ENCODE data around the gene TM2D1.
"Not testable (repeated sequence)": the region's sequence is repeated elsewhere in the genome, so short reads cannot be mapped to it uniquely, and the experiment has no call there.

TM2D1 gene

DNA sequence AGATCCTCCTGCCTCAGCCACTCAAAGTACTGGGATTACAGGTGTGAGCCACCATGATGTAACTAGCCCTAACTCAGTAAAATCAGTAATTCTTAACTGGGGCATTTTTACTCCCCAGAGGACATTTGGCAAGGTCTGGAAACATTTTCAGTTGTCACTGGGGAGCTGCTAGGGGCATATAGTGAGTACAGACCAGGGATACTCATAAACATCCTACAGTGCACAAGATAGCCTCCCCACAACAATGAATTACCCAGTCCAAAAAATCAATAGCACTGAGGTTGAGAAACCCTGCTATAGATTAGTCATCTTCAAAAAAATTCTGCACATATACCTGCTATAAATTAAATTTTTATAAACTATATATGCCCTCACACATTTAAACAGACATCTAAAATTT lies 13.0 kb downstream of the TM2D1 start:
- no peak for DNase-seq

GRCh38 chr1:61711257-61711656 lies 13.7 kb downstream of the TM2D1 start:
- not testable (repeated sequence) for DNase-seq

GRCh38 chr1:61709908-61710289 lies 15.0 kb downstream of the TM2D1 start:
- DNase-seq, result peak in 1 of 4 experiments; percentile 7

GRCh38 chr1:61708953-61709907 lies 15.7 kb downstream of the TM2D1 start:
- DNase-seq, result no peak

GRCh38 chr1:61699911-61700851 lies 24.8 kb downstream of the TM2D1 start:
- DNase-seq, result no peak

DNA sequence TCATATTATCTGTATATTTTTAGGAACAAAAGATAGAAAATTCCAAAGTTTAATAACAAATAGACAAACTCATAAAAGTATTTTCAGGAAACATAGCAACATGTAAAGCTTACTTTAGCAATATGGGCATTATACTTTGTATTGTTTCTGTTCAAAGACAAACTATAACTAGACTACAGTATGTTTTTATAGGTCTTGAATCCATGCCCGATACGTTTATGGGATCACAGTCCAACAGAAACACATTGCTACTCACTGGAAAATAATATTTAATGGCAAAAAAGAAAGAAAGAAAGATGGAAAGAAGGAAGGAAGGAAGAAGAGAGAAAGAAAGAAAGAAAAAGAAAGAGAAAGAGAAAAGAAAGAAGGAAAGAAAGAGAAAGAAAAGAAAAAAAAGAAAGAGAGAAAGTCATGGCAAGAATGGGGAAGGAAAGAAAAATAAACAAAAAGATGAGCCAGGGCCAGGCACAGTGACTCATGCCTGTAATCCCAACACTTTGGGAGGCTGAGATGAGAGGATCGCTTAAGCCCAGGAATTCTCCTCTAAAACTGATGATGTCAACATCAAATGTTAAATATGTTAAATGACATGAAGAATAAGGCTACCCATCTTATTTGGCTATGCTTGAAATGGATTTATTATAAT lies 32.7 kb downstream of the TM2D1 start:
- DNase-seq, result no peak

GRCh38 chr1:61687901-61688300 lies 37.0 kb downstream of the TM2D1 start:
- no peak for DNase-seq

DNA sequence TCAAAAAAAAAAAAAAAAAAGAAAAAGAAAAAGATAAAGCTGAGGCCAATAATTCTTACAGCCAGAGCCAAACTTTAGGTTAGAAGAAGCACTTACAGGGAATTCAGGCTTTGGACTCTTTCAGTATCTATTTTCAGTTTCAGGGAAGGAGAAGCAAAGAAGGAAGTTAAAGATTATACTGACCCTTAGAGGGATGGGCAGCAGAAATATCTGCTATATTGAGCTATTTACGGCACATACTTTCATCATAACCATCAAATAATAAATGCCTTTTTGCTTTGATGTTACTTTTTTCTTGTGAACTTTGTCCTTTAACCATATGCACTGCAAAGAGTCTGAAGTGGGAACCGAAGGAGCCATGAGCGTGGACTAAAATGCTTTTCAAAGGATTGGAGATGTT lies 42.0 kb downstream of the TM2D1 start:
- peak in 1 of 4 experiments; percentile 10 for DNase-seq

DNA sequence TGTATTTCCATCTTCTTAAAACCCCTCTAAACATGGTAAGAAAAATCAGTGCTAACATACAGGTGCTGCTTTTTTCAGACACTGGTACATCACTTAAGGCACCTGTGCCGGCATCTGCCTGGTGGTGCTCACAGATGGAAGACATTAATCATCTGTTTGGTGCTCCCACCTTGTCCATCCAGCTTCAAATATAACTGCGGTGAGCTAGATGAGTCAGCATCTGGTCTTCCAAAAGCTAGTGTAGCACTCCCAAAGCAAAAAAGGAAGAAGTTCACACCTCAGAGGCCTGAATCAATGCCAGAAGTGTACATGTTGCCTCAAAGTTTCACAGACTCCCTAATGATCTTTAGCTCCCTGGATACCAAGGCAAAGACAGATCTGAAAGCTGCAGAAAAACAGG lies 44.4 kb downstream of the TM2D1 start:
- no peak for DNase-seq

GRCh38 chr1:61676881-61677280 lies 48.1 kb downstream of the TM2D1 start:
- DNase-seq, result not testable (repeated sequence)

GRCh38 chr1:61674221-61674620 lies 50.7 kb downstream of the TM2D1 start:
- peak in 3 of 4 experiments; percentile 9 to 26 (median 11) for DNase-seq

DNA sequence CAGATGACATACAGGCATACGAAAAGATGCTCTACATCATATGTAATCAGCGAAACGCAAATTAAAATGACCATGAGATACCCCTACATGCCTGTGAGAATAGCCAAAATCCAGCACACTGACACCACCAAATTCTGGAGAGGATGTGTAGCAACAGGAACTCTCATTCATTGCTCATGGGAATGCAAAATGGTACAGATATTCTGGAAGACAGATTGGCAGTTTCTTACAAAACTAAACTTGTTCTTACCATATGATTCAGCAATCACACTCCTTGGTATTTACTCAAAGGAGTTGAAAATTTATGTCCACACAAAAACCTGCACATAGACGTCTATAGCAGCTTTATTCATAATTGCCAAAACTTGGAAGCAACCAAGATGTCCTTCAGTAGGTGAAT lies 52.6 kb downstream of the TM2D1 start:
- DNase-seq, result no peak

DNA sequence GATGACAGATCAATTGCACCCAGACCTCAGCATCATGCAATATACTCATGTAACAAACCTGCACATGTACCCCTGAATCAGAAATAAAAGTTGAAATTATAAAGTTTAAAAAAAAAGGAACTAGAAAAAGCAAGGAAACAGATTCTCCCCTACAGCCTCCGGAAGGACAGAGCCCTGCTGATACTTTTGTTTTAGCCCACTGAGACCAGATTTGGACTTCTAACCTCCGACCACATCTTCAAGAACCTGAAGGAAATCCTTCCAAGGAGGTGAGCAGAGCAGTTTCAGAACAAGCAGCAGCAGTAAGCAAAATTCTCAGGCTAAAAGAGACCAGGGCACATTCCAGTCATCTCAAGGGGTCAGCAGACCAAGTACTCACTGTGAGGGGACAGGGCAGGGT lies 54.5 kb downstream of the TM2D1 start:
- DNase-seq, result peak in 1 of 4 experiments; percentile 6

- DNase-seq, result peak; percentile 71 to 84 (median 78)
Observed at GRCh38 chr1:61670016-61670415, 54.9 kb downstream of the TM2D1 start.

DNA sequence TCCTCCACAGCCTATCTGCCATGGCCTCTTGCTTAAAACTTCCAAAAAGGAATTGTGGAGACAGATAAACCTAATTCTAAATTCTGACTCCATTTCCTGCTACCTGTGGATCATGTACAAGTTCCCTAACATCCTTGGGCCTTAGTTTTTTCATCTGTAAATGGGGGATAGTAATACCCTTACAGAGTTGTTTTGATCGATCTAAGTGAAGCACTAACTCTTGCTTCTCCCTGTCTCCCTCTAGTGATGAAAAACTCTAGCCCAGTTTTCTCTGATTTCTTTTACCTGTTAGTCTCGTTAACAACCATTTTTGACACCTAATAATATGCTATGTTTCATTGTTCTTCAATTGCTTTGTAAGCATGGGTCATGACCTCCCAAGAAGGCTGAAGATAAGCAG lies 65.9 kb downstream of the TM2D1 start:
- DNase-seq, result no peak

GRCh38 chr1:61655453-61655852 lies 69.5 kb downstream of the TM2D1 start:
- DNase-seq, result no peak

DNA sequence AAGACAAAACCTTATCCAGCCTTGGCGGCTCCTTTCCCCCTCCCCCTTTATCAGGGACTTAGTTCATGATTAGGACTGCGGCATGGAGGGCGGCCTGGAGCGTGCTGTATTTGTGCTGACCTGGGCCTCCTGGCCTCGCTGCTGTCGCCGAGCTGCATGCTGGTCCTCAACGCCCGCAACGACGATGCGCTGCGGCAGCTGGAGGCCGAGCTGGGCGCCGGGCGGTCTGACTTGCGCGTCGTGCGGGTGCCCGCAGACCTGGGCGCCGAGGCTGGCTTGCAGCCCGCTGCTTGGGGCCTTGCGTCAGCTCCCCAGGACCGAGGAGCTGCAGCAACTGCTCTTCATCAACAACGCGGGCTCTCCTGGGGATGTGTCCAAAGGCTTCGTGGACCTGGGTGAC lies 70.9 kb downstream of the TM2D1 start:
- no peak for DNase-seq

GRCh38 chr1:61648983-61649742 lies 75.8 kb downstream of the TM2D1 start:
- DNase-seq, result no peak

GRCh38 chr1:61647142-61647541 lies 77.8 kb downstream of the TM2D1 start:
- DNase-seq, result no peak

DNA sequence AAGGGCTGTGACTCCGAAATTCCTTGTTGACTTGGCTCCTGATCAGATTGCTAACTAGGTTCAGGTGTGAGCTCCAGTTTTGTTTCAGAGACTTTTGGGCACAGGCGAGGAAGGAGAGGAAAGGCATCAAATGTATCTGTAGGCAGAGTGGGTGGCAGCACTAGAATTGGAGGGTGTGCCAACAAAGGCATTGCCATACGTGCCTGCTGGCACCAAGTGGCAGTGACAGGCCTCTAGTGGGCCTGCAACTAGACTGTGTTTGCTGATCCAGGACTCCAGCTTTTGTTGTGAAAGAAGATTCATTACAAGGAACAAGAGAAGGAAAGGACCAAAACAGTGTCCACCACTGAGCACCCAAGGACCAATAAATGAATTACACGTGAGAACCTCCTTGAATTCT lies 79.5 kb downstream of the TM2D1 start:
- no peak for DNase-seq

GRCh38 chr1:61644303-61644702 lies 80.6 kb downstream of the TM2D1 start:
- DNase-seq, result no peak

Measured in suppressor macrophage (primary cell).